AG04450 (cell line): ENCODE measurements around the gene BMPER. TPM values are rescaled to one million over a fixed set of nuclear protein-coding genes. Genes with fewer than 3 reads are reported as not detected.

Experiments used
- CTCF ChIA-PET: fragments of 300-600, 350-600 bp; formaldehyde crosslinking; extraction: SDS; loops from one replicate; lab custom pipeline; 2022; ENCODE audit warnings: antibody characterized with exemption, inconsistent platforms; lab: Charles Lee
- POLR2A ChIA-PET: fragments of 350-600 bp; formaldehyde crosslinking; extraction: SDS; loops from one replicate; lab custom pipeline; 2021; ENCODE audit warnings: antibody characterized with exemption, inconsistent platforms; lab: Yijun Ruan, JAX
- DNase-seq: peaks from one replicate; pipeline ENCODE4 v3.0.0-alpha.2; 2011; ENCODE audit warnings: low read depth, low spot score
- H3K27ac ChIP-seq: one replicate; pipeline ENCODE4 v1.5.1; 2012; ENCODE audit warnings: low read depth, low read length, control low read depth
- H3K27me3 ChIP-seq: one replicate; pipeline ENCODE4 v1.6.0; 2012; ENCODE audit warnings: low read length; ENCODE audit not compliant: control insufficient read depth, insufficient read depth
- H3K4me3 ChIP-seq: 2 replicates; pipeline ENCODE4 v1.5.1; 2011; ENCODE audit warnings: mild to moderate bottlenecking, low read depth, low read length, control low read depth
- H3K9me3 ChIP-seq: 2 replicates; pipeline ENCODE4 v1.5.1; 2012; ENCODE audit warnings: low read length; ENCODE audit not compliant: control insufficient read depth, insufficient read depth
- CTCF ChIP-seq: IDR thresholded peaks from 2 replicates; pipeline ENCODE4 v1.5.1; 2011; ENCODE audit warnings: low read depth, low read length, control low read depth, inconsistent platforms
- polyA plus RNA-seq: library from polyadenylated mRNA; depleted of rRNA; stranded (reverse); fragments of >200 nt; gene quantifications from 2 replicates; pipeline ENCODE4 v1.2.3, GENCODE V29; 2011

BMPER gene
- polyA plus RNA-seq, 1 experiment = 1.1 TPM

GRCh38 chr7:33882950-33883670 is 22.2 kb upstream of the BMPER start:
- CTCF ChIA-PET = interaction anchor here (1.1 to 1.2 kb wide), 2 partner anchors 12 to 423 kb away, joined by 3 to 5 read pairs; no protein-coding TSS in a partner anchor
- no peak for TF ChIP-seq CTCF
- Histone ChIP-seq H3K27ac (no peak overlapping the region), H3K27me3 (no peaks in the 10 kb centered on the region), H3K9me3 (no peaks in the 10 kb centered on the region), H3K4me3 (no peak overlapping the region)
- POLR2A ChIA-PET = no interaction called here
- DNase-seq = no peak

- no peak for TF ChIP-seq CTCF
- H3K27me3 ChIP-seq = no peaks in the 10 kb centered on the region
- ChIA-PET CTCF (interaction anchor here (1.1 to 1.2 kb wide), 2 partner anchors 12 to 424 kb away, joined by 3 to 5 read pairs; no protein-coding TSS in a partner anchor), POLR2A (no interaction called here)
- no peak for DNase-seq
- no peak overlapping the region for H3K27ac ChIP-seq
- H3K9me3 ChIP-seq = no peaks in the 10 kb centered on the region
- H3K4me3 ChIP-seq = no peak overlapping the region
These were observed 21.7 kb upstream of the BMPER start for GRCh38 chr7:33883671-33883965.

- DNase-seq = no peak
- no peaks in the 10 kb centered on the region for H3K27me3 ChIP-seq
- peak overlapping the region; percentile 58 for H3K27ac ChIP-seq
- H3K4me3 ChIP-seq = no peak overlapping the region
- TF ChIP-seq CTCF = no peak
- ChIA-PET CTCF (interaction anchor here (0.7 to 5.4 kb wide), 8 partner anchors 8 to 642 kb away, joined by 3 to 42 read pairs (median 6); no protein-coding TSS in a partner anchor), POLR2A (interaction anchor here (0.7 to 0.9 kb wide), 3 partner anchors 19 to 643 kb away, joined by 3 to 6 read pairs (median 4); no protein-coding TSS in a partner anchor)
- no peaks in the 10 kb centered on the region for H3K9me3 ChIP-seq
These were observed 19.8 kb upstream of the BMPER start for GRCh38 chr7:33885290-33886148.

- Histone ChIP-seq H3K27me3 (no peaks in the 10 kb centered on the region), H3K27ac (peak overlapping the region; percentile 58), H3K9me3 (no peaks in the 10 kb centered on the region), H3K4me3 (no peak overlapping the region)
- TF ChIP-seq CTCF = peak; percentile 65
- CTCF ChIA-PET = interaction anchor here (0.7 to 5.4 kb wide), 7 partner anchors 9 to 426 kb away, joined by 3 to 42 read pairs (median 6); no protein-coding TSS in a partner anchor
- DNase-seq = no peak
- POLR2A ChIA-PET = interaction anchor here (0.7 to 0.9 kb wide), 2 partner anchors 19 to 32 kb away, joined by 3 to 6 read pairs; no protein-coding TSS in a partner anchor
These were observed 19.2 kb upstream of the BMPER start for GRCh38 chr7:33886149-33886623.
